ENCODE results near the gene DIAPH2.

Gene DIAPH2

GRCh38 chrX:96798982-96799381 is 114.3 kb downstream of the DIAPH2 start:
- no peak overlapping the region for H3K27ac ChIP-seq (ENCODE audit: insufficient read depth in 1 of 2, low read depth in 1 of 2, low read length in 2 of 2, poor library complexity in 1 of 2, severe bottlenecking in 2 of 2)
- no peak overlapping the region for H3K4me3 ChIP-seq (ENCODE audit: control insufficient read depth in 1 of 7, extremely low read depth in 1 of 7, insufficient read depth in 4 of 7, low read depth in 2 of 7, low read length in 6 of 7)
- H3K36me3 ChIP-seq (ENCODE audit: control insufficient read depth in 4 of 4, insufficient read depth in 4 of 4, low read length in 3 of 4), result no peaks in the 10 kb centered on the region
- CTCF ChIA-PET, result no interaction called here
- POLR2A ChIA-PET, result no interaction called here
- 75% methylated on average over 1 of the region's 1 CpG for WGBS (ENCODE audit: insufficient coverage)
- peaks cover 0 to 4% (median 0%) of the 10 kb centered on the region in 5 experiments for H3K27me3 ChIP-seq (replicated peaks in 2 of 5; ENCODE audit: control insufficient read depth in 4 of 5, insufficient read depth in 5 of 5, low read length in 4 of 5)
- H3K4me1 ChIP-seq (ENCODE audit: control extremely low read depth in 1 of 4, control insufficient read depth in 4 of 4, insufficient read depth in 4 of 4, low read length in 3 of 4), result no peaks in the 10 kb centered on the region
- H3K9me3 ChIP-seq (ENCODE audit: control extremely low read depth in 1 of 5, control insufficient read depth in 4 of 5, insufficient read depth in 2 of 5, low read depth in 1 of 5, low read length in 4 of 5), result no peaks in the 10 kb centered on the region
- DNase-seq, result no peak

- DNase-seq, result no peak
- H3K27ac ChIP-seq (ENCODE audit: insufficient read depth in 1 of 2, low read depth in 1 of 2, low read length in 2 of 2, poor library complexity in 1 of 2, severe bottlenecking in 2 of 2), result no peak overlapping the region
- no peaks in the 10 kb centered on the region for H3K27me3 ChIP-seq (replicated peaks in 2 of 5; ENCODE audit: control insufficient read depth in 4 of 5, insufficient read depth in 5 of 5, low read length in 4 of 5)
- 94% methylated on average over 2 of the region's 4 CpGs for WGBS (ENCODE audit: insufficient coverage)
- no peaks in the 10 kb centered on the region for H3K9me3 ChIP-seq (ENCODE audit: control extremely low read depth in 1 of 5, control insufficient read depth in 4 of 5, insufficient read depth in 2 of 5, low read depth in 1 of 5, low read length in 4 of 5)
- no peaks in the 10 kb centered on the region for H3K36me3 ChIP-seq (ENCODE audit: control insufficient read depth in 4 of 4, insufficient read depth in 4 of 4, low read length in 3 of 4)
- ChIA-PET POLR2A (no interaction called here), CTCF (no interaction called here)
- no peak overlapping the region for H3K4me3 ChIP-seq (ENCODE audit: control insufficient read depth in 1 of 7, extremely low read depth in 1 of 7, insufficient read depth in 4 of 7, low read depth in 2 of 7, low read length in 6 of 7)
- no peaks in the 10 kb centered on the region for H3K4me1 ChIP-seq (ENCODE audit: control extremely low read depth in 1 of 4, control insufficient read depth in 4 of 4, insufficient read depth in 4 of 4, low read length in 3 of 4)
Measured at GRCh38 chrX:96807318-96807717, 122.7 kb downstream of the DIAPH2 start.

- H3K36me3 ChIP-seq (ENCODE audit: control insufficient read depth in 4 of 4, insufficient read depth in 4 of 4, low read length in 3 of 4), result no peaks in the 10 kb centered on the region
- no peak for DNase-seq
- H3K4me3 ChIP-seq (ENCODE audit: control insufficient read depth in 1 of 7, extremely low read depth in 1 of 7, insufficient read depth in 4 of 7, low read depth in 2 of 7, low read length in 6 of 7), result no peak overlapping the region
- no peaks in the 10 kb centered on the region for H3K4me1 ChIP-seq (ENCODE audit: control extremely low read depth in 1 of 4, control insufficient read depth in 4 of 4, insufficient read depth in 4 of 4, low read length in 3 of 4)
- H3K27ac ChIP-seq (ENCODE audit: insufficient read depth in 1 of 2, low read depth in 1 of 2, low read length in 2 of 2, poor library complexity in 1 of 2, severe bottlenecking in 2 of 2), result no peak overlapping the region
- CTCF ChIA-PET, result no interaction called here
- H3K27me3 ChIP-seq (replicated peaks in 2 of 5; ENCODE audit: control insufficient read depth in 4 of 5, insufficient read depth in 5 of 5, low read length in 4 of 5), result no peaks in the 10 kb centered on the region
- H3K9me3 ChIP-seq (ENCODE audit: control extremely low read depth in 1 of 5, control insufficient read depth in 4 of 5, insufficient read depth in 2 of 5, low read depth in 1 of 5, low read length in 4 of 5), result no peaks in the 10 kb centered on the region
- no CpG with 5 or more reads among the region's 2 CpGs for WGBS (ENCODE audit: insufficient coverage)
- POLR2A ChIA-PET, result no interaction called here
Measured at GRCh38 chrX:96820935-96821334, 136.3 kb downstream of the DIAPH2 start.

GRCh38 chrX:96824166-96824565 is 139.5 kb downstream of the DIAPH2 start:
- Histone ChIP-seq H3K27me3 (replicated peaks in 2 of 5; ENCODE audit: control insufficient read depth in 4 of 5, insufficient read depth in 5 of 5, low read length in 4 of 5) (no peaks in the 10 kb centered on the region), H3K4me1 (ENCODE audit: control extremely low read depth in 1 of 4, control insufficient read depth in 4 of 4, insufficient read depth in 4 of 4, low read length in 3 of 4) (no peaks in the 10 kb centered on the region), H3K27ac (ENCODE audit: insufficient read depth in 1 of 2, low read depth in 1 of 2, low read length in 2 of 2, poor library complexity in 1 of 2, severe bottlenecking in 2 of 2) (no peak overlapping the region), H3K36me3 (ENCODE audit: control insufficient read depth in 4 of 4, insufficient read depth in 4 of 4, low read length in 3 of 4) (no peaks in the 10 kb centered on the region), H3K9me3 (ENCODE audit: control extremely low read depth in 1 of 5, control insufficient read depth in 4 of 5, insufficient read depth in 2 of 5, low read depth in 1 of 5, low read length in 4 of 5) (no peaks in the 10 kb centered on the region), H3K4me3 (ENCODE audit: control insufficient read depth in 1 of 7, extremely low read depth in 1 of 7, insufficient read depth in 4 of 7, low read depth in 2 of 7, low read length in 6 of 7) (no peak overlapping the region)
- WGBS (ENCODE audit: insufficient coverage), result 60% methylated on average over 1 of the region's 3 CpGs
- no peak for DNase-seq
- CTCF ChIA-PET, result no interaction called here
- POLR2A ChIA-PET, result no interaction called here

GRCh38 chrX:96833333-96833732 is 148.7 kb downstream of the DIAPH2 start:
- Histone ChIP-seq H3K9me3 (ENCODE audit: control extremely low read depth in 1 of 5, control insufficient read depth in 4 of 5, insufficient read depth in 2 of 5, low read depth in 1 of 5, low read length in 4 of 5) (no peaks in the 10 kb centered on the region), H3K27me3 (replicated peaks in 2 of 5; ENCODE audit: control insufficient read depth in 4 of 5, insufficient read depth in 5 of 5, low read length in 4 of 5) (no peaks in the 10 kb centered on the region), H3K27ac (ENCODE audit: insufficient read depth in 1 of 2, low read depth in 1 of 2, low read length in 2 of 2, poor library complexity in 1 of 2, severe bottlenecking in 2 of 2) (no peak overlapping the region), H3K4me1 (ENCODE audit: control extremely low read depth in 1 of 4, control insufficient read depth in 4 of 4, insufficient read depth in 4 of 4, low read length in 3 of 4) (no peaks in the 10 kb centered on the region), H3K36me3 (ENCODE audit: control insufficient read depth in 4 of 4, insufficient read depth in 4 of 4, low read length in 3 of 4) (no peaks in the 10 kb centered on the region), H3K4me3 (ENCODE audit: control insufficient read depth in 1 of 7, extremely low read depth in 1 of 7, insufficient read depth in 4 of 7, low read depth in 2 of 7, low read length in 6 of 7) (no peak overlapping the region)
- no peak for DNase-seq
- ChIA-PET POLR2A (no interaction called here), CTCF (no interaction called here)
- 100% methylated on average over 1 of the region's 2 CpGs for WGBS (ENCODE audit: insufficient coverage)

GRCh38 chrX:96834137-96834536 is 149.5 kb downstream of the DIAPH2 start:
- no peaks in the 10 kb centered on the region for H3K27me3 ChIP-seq (replicated peaks in 2 of 5; ENCODE audit: control insufficient read depth in 4 of 5, insufficient read depth in 5 of 5, low read length in 4 of 5)
- no CpG with 5 or more reads among the region's 1 CpG for WGBS (ENCODE audit: insufficient coverage)

GRCh38 chrX:96835660-96836289 is 151.1 kb downstream of the DIAPH2 start:
- H3K27me3 ChIP-seq (replicated peaks in 2 of 5; ENCODE audit: control insufficient read depth in 4 of 5, insufficient read depth in 5 of 5, low read length in 4 of 5), result no peaks in the 10 kb centered on the region
- 68% methylated on average over 2 of the region's 5 CpGs for WGBS (ENCODE audit: insufficient coverage)
- no peaks in the 10 kb centered on the region for H3K36me3 ChIP-seq (ENCODE audit: control insufficient read depth in 4 of 4, insufficient read depth in 4 of 4, low read length in 3 of 4)
- no peaks in the 10 kb centered on the region for H3K9me3 ChIP-seq (ENCODE audit: control extremely low read depth in 1 of 5, control insufficient read depth in 4 of 5, insufficient read depth in 2 of 5, low read depth in 1 of 5, low read length in 4 of 5)
- H3K4me1 ChIP-seq (ENCODE audit: control extremely low read depth in 1 of 4, control insufficient read depth in 4 of 4, insufficient read depth in 4 of 4, low read length in 3 of 4), result no peaks in the 10 kb centered on the region
- DNase-seq, result peak in 1 of 3 donors; percentile 0
- no peak overlapping the region for H3K27ac ChIP-seq (ENCODE audit: insufficient read depth in 1 of 2, low read depth in 1 of 2, low read length in 2 of 2, poor library complexity in 1 of 2, severe bottlenecking in 2 of 2)
- ChIA-PET CTCF (no interaction called here), POLR2A (no interaction called here)
- no peak overlapping the region for H3K4me3 ChIP-seq (ENCODE audit: control insufficient read depth in 1 of 7, extremely low read depth in 1 of 7, insufficient read depth in 4 of 7, low read depth in 2 of 7, low read length in 6 of 7)

More at GRCh38 chrX:96834137-96834536, 149.5 kb downstream of the DIAPH2 start:
- DNase-seq, result no peak
- H3K4me3 ChIP-seq (ENCODE audit: control insufficient read depth in 1 of 7, extremely low read depth in 1 of 7, insufficient read depth in 4 of 7, low read depth in 2 of 7, low read length in 6 of 7), result no peak overlapping the region
- H3K9me3 ChIP-seq (ENCODE audit: control extremely low read depth in 1 of 5, control insufficient read depth in 4 of 5, insufficient read depth in 2 of 5, low read depth in 1 of 5, low read length in 4 of 5), result no peaks in the 10 kb centered on the region
- no peaks in the 10 kb centered on the region for H3K36me3 ChIP-seq (ENCODE audit: control insufficient read depth in 4 of 4, insufficient read depth in 4 of 4, low read length in 3 of 4)
- ChIA-PET CTCF (no interaction called here), POLR2A (no interaction called here)
- H3K4me1 ChIP-seq (ENCODE audit: control extremely low read depth in 1 of 4, control insufficient read depth in 4 of 4, insufficient read depth in 4 of 4, low read length in 3 of 4), result no peaks in the 10 kb centered on the region
- H3K27ac ChIP-seq (ENCODE audit: insufficient read depth in 1 of 2, low read depth in 1 of 2, low read length in 2 of 2, poor library complexity in 1 of 2, severe bottlenecking in 2 of 2), result no peak overlapping the region

Data from common myeloid progenitor, CD34-positive (primary cell).